ENCODE measurements around the gene CYSTM1.

GRCh38 chr5:140166911-140167310, 8.1 kb upstream of the CYSTM1 start:
- TF ChIP-seq CREB5 (CRISPR knock-in tag; IDR thresholded peaks at IDR 0.05; ENCODE audit: low read depth) (no peak), ZFP30 (CRISPR knock-in tag; IDR thresholded peaks at IDR 0.05) (no peak), PATZ1 (CRISPR knock-in tag; IDR thresholded peaks at IDR 0.05; ENCODE audit: borderline replicate concordance) (no peak), PPARA (CRISPR knock-in tag; IDR thresholded peaks at IDR 0.05; ENCODE audit: borderline replicate concordance) (no peak), ZNF565 (CRISPR knock-in tag; conservative IDR thresholded peaks at IDR 0.05; ENCODE audit: low read depth) (no peak)
